HG02870 (cell line): ENCODE measurements around the gene BICD1.

Experiments
- ATAC-seq: cut with Tn5 transposase; IDR thresholded peaks from one replicate; pipeline ENCODE4 v1.9.1; 2021; ENCODE audit warnings: mild to moderate bottlenecking, moderate library complexity; ENCODE audit not compliant: unreplicated experiment

The BICD1 gene

GRCh38 chr12:32399370-32400113 is 292.9 kb downstream of the BICD1 start, which contains the start of gene FGD4:
FGD4 (plus strand) TSS chr12:32399558.
- peak; percentile 84 for ATAC-seq

DNA sequence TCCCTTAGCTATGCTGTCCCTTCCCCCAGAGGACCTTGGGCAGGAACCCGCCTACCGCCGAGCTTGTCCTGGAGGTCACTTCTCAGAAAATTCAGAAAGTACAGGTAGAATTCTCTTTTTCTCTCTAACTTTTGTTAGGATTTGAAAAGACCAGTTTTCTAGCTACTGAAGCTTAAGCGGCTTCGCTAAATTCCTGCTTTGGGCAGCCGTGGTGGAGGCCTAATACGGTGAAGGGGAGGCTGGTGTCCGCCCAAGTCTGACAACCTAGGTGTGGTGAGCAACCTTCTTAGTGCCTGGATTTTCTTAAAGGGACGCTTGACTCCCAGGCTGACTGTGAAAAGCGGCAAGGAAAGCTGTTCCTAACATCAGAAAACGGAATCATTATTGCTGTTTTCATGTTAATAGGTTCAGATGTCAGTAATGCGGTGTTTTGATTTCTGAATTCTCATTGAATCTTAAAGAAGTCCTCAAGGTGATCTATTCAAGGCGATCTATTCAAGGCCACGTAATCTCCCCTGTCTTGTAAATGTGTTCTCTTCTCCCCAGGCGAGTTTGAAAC is 293.5 kb downstream of the BICD1 start:
- no peak for ATAC-seq

GRCh38 chr12:32400866-32401265 is 294.2 kb downstream of the BICD1 start:
- no peak for ATAC-seq

GRCh38 chr12:32402170-32402569 is 295.5 kb downstream of the BICD1 start:
- no peak for ATAC-seq

DNA sequence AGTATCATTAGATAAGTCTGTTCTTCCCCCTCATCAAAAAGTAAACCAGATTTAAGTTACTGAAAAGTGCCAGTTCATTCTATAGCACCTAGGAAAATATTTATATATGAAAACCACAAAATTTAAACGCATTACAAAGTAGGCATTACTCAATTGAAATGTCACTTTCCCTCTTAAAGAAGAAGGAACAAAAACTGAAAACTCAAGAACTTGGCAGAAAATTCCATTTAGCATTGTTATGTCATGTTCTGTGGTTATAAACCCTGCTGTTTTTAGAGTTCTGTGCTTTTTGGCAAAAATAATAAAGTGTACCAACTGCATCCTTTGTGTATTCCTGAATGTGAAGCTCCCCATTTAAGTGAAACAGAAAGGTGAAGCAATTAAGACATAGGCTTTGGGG is 296.3 kb downstream of the BICD1 start:
- ATAC-seq = no peak

DNA sequence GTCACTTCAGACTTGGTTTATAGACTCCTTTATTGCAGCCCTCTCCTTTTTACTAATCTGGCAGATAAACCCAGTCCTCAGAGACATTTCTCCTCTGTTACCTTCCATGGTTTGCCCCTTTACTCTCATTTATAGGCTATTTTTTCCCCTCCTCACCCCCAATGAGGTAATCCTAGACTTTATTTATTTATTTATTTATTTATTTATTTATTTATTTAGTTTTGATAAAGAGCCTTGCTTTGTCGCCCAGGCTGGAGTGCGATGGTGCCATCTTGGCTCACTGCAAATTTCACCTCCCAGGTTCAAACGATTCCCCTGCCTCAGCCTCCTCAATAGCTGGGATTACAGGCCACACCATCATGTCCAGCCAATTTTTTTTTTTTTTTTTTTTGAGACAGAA is 301.1 kb downstream of the BICD1 start:
- no peak for ATAC-seq

- no peak for ATAC-seq
These were observed 306.8 kb downstream of the BICD1 start for GRCh38 chr12:32413412-32413811.

DNA sequence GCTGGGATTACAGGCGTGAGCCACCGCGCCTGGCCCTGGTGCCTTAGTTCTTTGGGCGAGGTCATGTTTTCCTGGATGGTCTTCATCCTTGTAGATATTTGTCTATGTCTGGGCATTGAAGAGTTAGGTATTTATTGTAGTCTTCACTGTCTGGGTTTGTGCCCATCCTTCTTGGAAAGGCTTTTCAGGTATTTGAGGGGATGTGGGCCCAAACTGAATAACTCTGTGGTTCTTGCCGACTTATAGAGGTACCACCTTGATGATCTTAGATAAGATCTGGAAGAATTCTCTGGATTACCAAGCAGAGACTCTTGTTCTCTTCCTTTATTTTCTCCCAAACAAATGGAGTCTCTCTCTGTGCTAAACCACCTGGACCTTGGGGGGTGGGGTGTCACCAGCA is 311.6 kb downstream of the BICD1 start:
- no peak for ATAC-seq

GRCh38 chr12:32418903-32419519 is 312.4 kb downstream of the BICD1 start:
- no peak for ATAC-seq

DNA sequence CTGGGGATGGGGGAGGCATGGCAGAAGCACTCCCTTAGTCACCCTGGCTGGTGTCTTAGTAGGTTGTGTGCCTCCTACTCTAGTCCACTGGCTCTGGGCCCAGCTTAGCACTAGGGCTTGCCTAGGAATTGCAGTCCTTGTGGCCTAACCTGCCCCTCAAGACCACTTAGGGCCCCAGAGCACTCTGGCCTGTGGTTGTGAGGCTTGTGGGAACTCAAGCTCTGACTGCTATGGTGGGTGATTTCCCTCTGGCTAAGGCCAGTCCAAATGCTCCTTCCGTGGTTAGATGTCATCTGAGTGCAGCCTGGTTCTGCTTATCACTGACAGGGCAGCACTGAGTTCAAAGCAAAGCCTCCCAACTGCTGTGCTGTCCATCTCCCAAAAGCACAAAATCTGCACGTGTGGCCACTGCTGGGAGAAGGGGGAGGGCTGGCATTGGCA is 312.9 kb downstream of the BICD1 start:
- peak; percentile 93 for ATAC-seq

DNA sequence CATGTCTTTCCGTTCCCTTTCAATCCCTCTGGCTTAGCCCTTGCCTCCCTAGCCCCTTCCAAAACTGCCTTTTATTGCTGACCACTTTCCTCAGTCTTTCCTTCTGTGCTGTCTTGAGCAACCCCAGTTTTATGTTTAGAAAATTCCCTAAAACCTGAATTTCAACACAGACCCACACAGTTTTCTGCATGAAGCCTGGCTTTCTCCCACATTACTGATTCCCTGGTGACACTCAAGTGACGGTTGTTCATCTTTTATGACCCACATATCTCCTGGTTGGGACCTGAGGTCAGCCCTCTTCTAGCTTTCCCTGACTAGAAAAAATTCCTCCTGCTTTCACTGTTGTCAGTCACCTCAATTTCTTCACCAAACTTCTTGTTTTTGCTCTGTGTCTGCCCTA is 313.7 kb downstream of the BICD1 start:
- no peak for ATAC-seq

- ATAC-seq = no peak
These were observed 316.9 kb downstream of the BICD1 start for GRCh38 chr12:32423559-32423958.

GRCh38 chr12:32431025-32431424 is 324.4 kb downstream of the BICD1 start:
- no peak for ATAC-seq
